ENCODE data around the gene KCNQ1. TPM values are rescaled to one million over a fixed set of nuclear protein-coding genes. Genes with fewer than 3 reads are reported as not detected.

Gene KCNQ1
- total and polyA plus RNA-seq, 2 experiments from 2014 or later = not detected

DNA sequence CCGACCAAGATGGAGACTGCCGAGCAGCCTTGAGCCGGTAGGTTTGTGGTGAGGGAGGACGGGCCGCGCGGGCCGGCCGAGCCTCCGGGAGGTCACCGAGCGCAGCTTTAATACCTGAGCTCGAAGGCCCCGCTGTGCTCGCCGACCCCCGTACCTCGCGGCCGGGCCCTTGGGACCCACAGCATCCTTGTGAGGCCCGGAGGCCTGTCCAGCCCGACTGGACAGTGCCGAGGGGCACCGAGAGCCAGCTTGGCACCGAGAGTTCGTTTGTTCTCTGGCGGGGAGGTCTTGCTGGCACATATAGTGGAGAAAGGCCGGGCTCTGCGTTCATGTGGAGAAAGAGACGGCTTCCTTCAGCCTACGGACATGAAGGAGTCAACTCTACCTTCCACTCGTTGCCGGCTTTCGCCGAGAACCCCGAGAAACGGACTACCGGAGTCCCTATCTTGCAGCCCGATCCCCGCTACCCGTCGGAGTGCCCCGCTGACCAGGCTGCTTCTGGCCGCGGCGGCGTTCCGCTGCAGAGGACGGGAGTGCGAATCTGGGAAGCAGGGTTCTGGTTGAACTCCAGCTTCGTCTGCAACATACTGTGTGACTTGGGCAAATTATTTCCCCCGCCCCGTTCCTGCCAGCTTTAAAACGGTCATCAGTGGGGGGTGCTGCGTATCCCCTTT is 43.9 kb upstream of the KCNQ1 start:
- in situ Hi-C loops (cut with MboI) = no loop called here
- Histone ChIP-seq H3F3A (ENCODE audit: insufficient read depth) (peaks cover 24% of the 10 kb centered on the region), H3K9me2 (ENCODE audit: insufficient read depth) (no peaks in the 10 kb centered on the region), H4K20me1 (ENCODE audit: insufficient read depth) (no peaks in the 10 kb centered on the region), H3K27me3 (replicated peaks; ENCODE audit: insufficient read depth) (no peaks in the 10 kb centered on the region), H3K4me3 (peak overlapping the region; percentile 89), H3K27ac (peak overlapping the region; percentile 72), H3K79me2 (ENCODE audit: insufficient read depth) (peaks cover 53% of the 10 kb centered on the region), H3K4me2 (ENCODE audit: unreplicated experiment) (peak overlapping the region; percentile 97), H2AFZ (peak overlapping the region; percentile 57), H3K9ac (peak overlapping the region; percentile 93), H3K36me3 (ENCODE audit: low read depth) (peaks cover 10% of the 10 kb centered on the region; the same call in 1 of the 2 replicates), H3K4me1 (ENCODE audit: insufficient read depth) (peaks cover 20% of the 10 kb centered on the region), H3K9me3 (ENCODE audit: low read depth) (no peaks in the 10 kb centered on the region)
- no peak for TF ChIP-seq EZH2phosphoT487 (IDR thresholded peaks at IDR 0.05; ENCODE audit: insufficient read depth, low read depth)
- no peak for TF ChIP-seq EZH2 (IDR thresholded peaks at IDR 0.05; ENCODE audit: insufficient read depth, poor library complexity, severe bottlenecking)
- WGBS, 2 experiments (ENCODE audit: low coverage in 1 of 2, low lambda C conversion rate in 2 of 2, missing lambda C conversion rate in 2 of 2) = 1% methylated on average over 53 to 54 of the region's 55 CpGs
- DNase-seq = peak; percentile 55

GRCh38 chr11:2401436-2401984 is 43.3 kb upstream of the KCNQ1 start:
- in situ Hi-C loops (cut with MboI) = no loop called here

GRCh38 chr11:2402106-2402505 is 42.7 kb upstream of the KCNQ1 start:
- TF ChIP-seq EZH2phosphoT487 (IDR thresholded peaks at IDR 0.05; ENCODE audit: insufficient read depth, low read depth) = no peak
- TF ChIP-seq EZH2 (IDR thresholded peaks at IDR 0.05; ENCODE audit: insufficient read depth, poor library complexity, severe bottlenecking) = no peak
- H3F3A ChIP-seq (ENCODE audit: insufficient read depth) = peaks cover 24% of the 10 kb centered on the region
- H3K36me3 ChIP-seq (ENCODE audit: low read depth) = peaks cover 10% of the 10 kb centered on the region; the same call in 1 of the 2 replicates
- in situ Hi-C loops (cut with MboI) = no loop called here
- H3K9me3 ChIP-seq (ENCODE audit: low read depth) = no peaks in the 10 kb centered on the region
- no peak for DNase-seq
- peak overlapping the region; percentile 89 for H3K4me3 ChIP-seq
- no peak overlapping the region for H3K27ac ChIP-seq
- H3K9me2 ChIP-seq (ENCODE audit: insufficient read depth) = no peaks in the 10 kb centered on the region
- H3K9ac ChIP-seq = peak overlapping the region; percentile 93
- 85 to 86% methylated on average over 13 of the region's 13 CpGs for WGBS, 2 experiments (ENCODE audit: low coverage in 1 of 2, low lambda C conversion rate in 2 of 2, missing lambda C conversion rate in 2 of 2)
- no peak overlapping the region for H2AFZ ChIP-seq
- no peaks in the 10 kb centered on the region for H4K20me1 ChIP-seq (ENCODE audit: insufficient read depth)
- peaks cover 20% of the 10 kb centered on the region for H3K4me1 ChIP-seq (ENCODE audit: insufficient read depth)
- H3K27me3 ChIP-seq (replicated peaks; ENCODE audit: insufficient read depth) = no peaks in the 10 kb centered on the region
- H3K79me2 ChIP-seq (ENCODE audit: insufficient read depth) = peaks cover 46% of the 10 kb centered on the region
- H3K4me2 ChIP-seq (ENCODE audit: unreplicated experiment) = peak overlapping the region; percentile 97

More at GRCh38 chr11:2401436-2401984, 43.3 kb upstream of the KCNQ1 start:
- H3K27ac ChIP-seq = peak overlapping the region; percentile 72
- peaks cover 20% of the 10 kb centered on the region for H3K4me1 ChIP-seq (ENCODE audit: insufficient read depth)
- no peak overlapping the region for H2AFZ ChIP-seq
- no peak for DNase-seq
- no peaks in the 10 kb centered on the region for H4K20me1 ChIP-seq (ENCODE audit: insufficient read depth)
- H3K9me2 ChIP-seq (ENCODE audit: insufficient read depth) = no peaks in the 10 kb centered on the region
- peaks cover 51% of the 10 kb centered on the region for H3K79me2 ChIP-seq (ENCODE audit: insufficient read depth)
- H3K9ac ChIP-seq = peak overlapping the region; percentile 93
- WGBS, 2 experiments (ENCODE audit: low coverage in 1 of 2, low lambda C conversion rate in 2 of 2, missing lambda C conversion rate in 2 of 2) = 18 to 20% methylated on average over 12 of the region's 12 CpGs
- no peak for TF ChIP-seq EZH2phosphoT487 (IDR thresholded peaks at IDR 0.05; ENCODE audit: insufficient read depth, low read depth)
- no peak for TF ChIP-seq EZH2 (IDR thresholded peaks at IDR 0.05; ENCODE audit: insufficient read depth, poor library complexity, severe bottlenecking)
- H3K27me3 ChIP-seq (replicated peaks; ENCODE audit: insufficient read depth) = no peaks in the 10 kb centered on the region
- H3F3A ChIP-seq (ENCODE audit: insufficient read depth) = peaks cover 24% of the 10 kb centered on the region
- peak overlapping the region; percentile 97 for H3K4me2 ChIP-seq (ENCODE audit: unreplicated experiment)
- H3K4me3 ChIP-seq = peak overlapping the region; percentile 89
- H3K36me3 ChIP-seq (ENCODE audit: low read depth) = peaks cover 10% of the 10 kb centered on the region; the same call in 1 of the 2 replicates
- no peaks in the 10 kb centered on the region for H3K9me3 ChIP-seq (ENCODE audit: low read depth)

GRCh38 chr11:2402890-2403645 is 41.7 kb upstream of the KCNQ1 start:
- WGBS, 2 experiments (ENCODE audit: low coverage in 1 of 2, low lambda C conversion rate in 2 of 2, missing lambda C conversion rate in 2 of 2) = 77 to 78% methylated on average over 30 of the region's 31 CpGs
- Histone ChIP-seq H3K36me3 (ENCODE audit: low read depth) (peaks cover 4% of the 10 kb centered on the region; the same call in 1 of the 2 replicates), H3K4me3 (no peak overlapping the region)

More at GRCh38 chr11:2402890-2403645, 41.7 kb upstream of the KCNQ1 start:
- DNase-seq = no peak
- H3K27ac ChIP-seq = no peak overlapping the region
- H4K20me1 ChIP-seq (ENCODE audit: insufficient read depth) = no peaks in the 10 kb centered on the region
- no peak for TF ChIP-seq EZH2 (IDR thresholded peaks at IDR 0.05; ENCODE audit: insufficient read depth, poor library complexity, severe bottlenecking)
- H2AFZ ChIP-seq = no peak overlapping the region
- H3K4me1 ChIP-seq (ENCODE audit: insufficient read depth) = peaks cover 20% of the 10 kb centered on the region
- no peaks in the 10 kb centered on the region for H3K27me3 ChIP-seq (replicated peaks; ENCODE audit: insufficient read depth)
- no peak overlapping the region for H3K9ac ChIP-seq
- peaks cover 18% of the 10 kb centered on the region for H3F3A ChIP-seq (ENCODE audit: insufficient read depth)
- H3K9me3 ChIP-seq (ENCODE audit: low read depth) = no peaks in the 10 kb centered on the region
- H3K9me2 ChIP-seq (ENCODE audit: insufficient read depth) = no peaks in the 10 kb centered on the region
- H3K4me2 ChIP-seq (ENCODE audit: unreplicated experiment) = no peak overlapping the region
- in situ Hi-C loops (cut with MboI) = no loop called here
- peaks cover 40% of the 10 kb centered on the region for H3K79me2 ChIP-seq (ENCODE audit: insufficient read depth)
